Smooth muscle cell (in vitro differentiated cells): ENCODE results near the gene PTPRE. TPM values are rescaled to one million over a fixed set of nuclear protein-coding genes. Genes with fewer than 3 reads are reported as not detected.

Source experiments
- DNase-seq: peaks from one replicate; lab custom pipeline; 2025; ENCODE audit not compliant: unreplicated experiment; lab: John Stamatoyannopoulos, UW
- H2AFZ ChIP-seq: fragments of 200-600 bp; sonication (generic); 2 replicates; pipeline ENCODE4 v1.6.0; 2016; ENCODE audit warnings: antibody characterized with exemption, low read depth, mild to moderate bottlenecking
- H3F3A ChIP-seq: fragments of 200-600 bp; sonication (generic); 2 replicates; pipeline ENCODE4 v1.6.0; 2017; ENCODE audit warnings: antibody characterized with exemption, low read depth
- H3K27ac ChIP-seq: fragments of 200-600 bp; sonication (generic); 2 replicates; pipeline ENCODE4 v1.5.1; 2016; ENCODE audit warnings: low read depth, mild to moderate bottlenecking
- H3K27me3 ChIP-seq: fragments of 200-600 bp; sonication (generic); 2 replicates; pipeline ENCODE4 v1.6.1; 2016; ENCODE audit warnings: low read depth, mild to moderate bottlenecking
- H3K36me3 ChIP-seq: fragments of 200-600 bp; sonication (generic); 2 replicates; pipeline ENCODE4 v1.5.1; 2016; ENCODE audit warnings: low read depth
- H3K4me1 ChIP-seq: fragments of 200-600 bp; sonication (generic); 2 replicates; pipeline ENCODE4 v1.5.1; 2016; ENCODE audit warnings: low read depth
- H3K4me2 ChIP-seq: fragments of 200-600 bp; sonication (generic); 2 replicates; pipeline ENCODE4 v1.6.0; 2016; ENCODE audit warnings: mild to moderate bottlenecking
- H3K4me3 ChIP-seq: fragments of 200-600 bp; sonication (generic); 2 replicates; pipeline ENCODE4 v1.5.1; 2016; ENCODE audit warnings: mild to moderate bottlenecking
- H3K79me2 ChIP-seq: fragments of 200-600 bp; sonication (generic); 2 replicates; pipeline ENCODE4 v1.6.0; 2016; ENCODE audit warnings: low read depth, mild to moderate bottlenecking
- H3K9ac ChIP-seq: fragments of 200-600 bp; sonication (generic); 2 replicates; pipeline ENCODE4 v1.6.0; 2016; ENCODE audit warnings: low read depth
- H3K9me3 ChIP-seq: fragments of 200-600 bp; sonication (generic); replicated peaks from 2 replicates; pipeline ENCODE4 v1.5.1; 2016; ENCODE audit warnings: low read depth
- H4K20me1 ChIP-seq: fragments of 200-600 bp; sonication (generic); 2 replicates; pipeline ENCODE4 v1.6.0; 2016; ENCODE audit warnings: low read depth
- CTCF ChIP-seq: fragments of 200-600 bp; sonication (generic); IDR thresholded peaks from 2 replicates; pipeline ENCODE4 v1.5.1; 2017; ENCODE audit warnings: borderline replicate concordance, mild to moderate bottlenecking, antibody characterized with exemption; ENCODE audit not compliant: insufficient read depth, poor library complexity, severe bottlenecking
- WGBS: methylation state at CpG from one replicate; pipeline ENCODE4 v1.1.7; 2016; ENCODE audit warnings: low lambda C conversion rate; 5-methylcytosine and 5-hydroxymethylcytosine counted together
- polyA plus RNA-seq: library from polyadenylated mRNA; unstranded; fragments of >200 nt; fragmentation: Nextera tagmentation; extraction: Ambion mirVana; gene quantifications from 2 replicates; pipeline ENCODE4 v1.2.1, GENCODE V29; 2016
- total RNA-seq: library from RNA; depleted of rRNA; stranded (reverse); fragments of >200 nt; gene quantifications from 2 replicates; pipeline ENCODE4 v1.2.3, GENCODE V29; 2014

PTPRE gene
- total and polyA plus RNA-seq, 2 experiments from 2014 or later, result 17.1 to 22.7 TPM

- Histone ChIP-seq H3K9me3 (no peaks in the 10 kb centered on the region), H3K27me3 (no peaks in the 10 kb centered on the region), H2AFZ (no peak overlapping the region), H3K36me3 (no peaks in the 10 kb centered on the region), H3F3A (no peaks in the 10 kb centered on the region), H3K4me1 (no peaks in the 10 kb centered on the region), H3K9ac (no peak overlapping the region), H3K4me3 (no peak overlapping the region), H3K27ac (no peak overlapping the region), H4K20me1 (no peaks in the 10 kb centered on the region), H3K79me2 (no peaks in the 10 kb centered on the region), H3K4me2 (no peak overlapping the region)
- 92% methylated on average over 11 of the region's 12 CpGs for WGBS
- DNase-seq, result no peak
- TF ChIP-seq CTCF, result no peak
These were observed 20.4 kb upstream of the PTPRE start for GRCh38 chr10:127886371-127887051.

- Histone ChIP-seq H3K4me3 (no peak overlapping the region), H3K4me1 (no peaks in the 10 kb centered on the region), H3K79me2 (no peaks in the 10 kb centered on the region), H4K20me1 (no peaks in the 10 kb centered on the region), H3K9me3 (no peaks in the 10 kb centered on the region), H3K27ac (no peak overlapping the region), H3K36me3 (no peaks in the 10 kb centered on the region), H2AFZ (no peak overlapping the region), H3K9ac (no peak overlapping the region), H3K4me2 (no peak overlapping the region), H3F3A (no peaks in the 10 kb centered on the region), H3K27me3 (no peaks in the 10 kb centered on the region)
- no peak for TF ChIP-seq CTCF
- 88% methylated on average over 16 of the region's 16 CpGs for WGBS
- DNase-seq, result no peak
These were observed 19.1 kb upstream of the PTPRE start for GRCh38 chr10:127887541-127888415.

GRCh38 chr10:127888521-127889312 lies 18.2 kb upstream of the PTPRE start:
- H3K4me2 ChIP-seq, result no peak overlapping the region
- no peak for TF ChIP-seq CTCF

More at GRCh38 chr10:127888521-127889312, 18.2 kb upstream of the PTPRE start:
- DNase-seq, result no peak
- H3K4me3 ChIP-seq, result no peak overlapping the region
- H3K27me3 ChIP-seq, result no peaks in the 10 kb centered on the region
- H3K9ac ChIP-seq, result no peak overlapping the region
- no peaks in the 10 kb centered on the region for H3K79me2 ChIP-seq
- no peaks in the 10 kb centered on the region for H3K4me1 ChIP-seq
- H3K27ac ChIP-seq, result peak overlapping the region; percentile 86
- H3K9me3 ChIP-seq, result no peaks in the 10 kb centered on the region
- H3K36me3 ChIP-seq, result no peaks in the 10 kb centered on the region
- no peak overlapping the region for H2AFZ ChIP-seq
- H4K20me1 ChIP-seq, result no peaks in the 10 kb centered on the region
- no peaks in the 10 kb centered on the region for H3F3A ChIP-seq
- WGBS, result 91% methylated on average over 13 of the region's 13 CpGs
